Kidney glomerular epithelial cell (primary cell): ENCODE data around the gene PLSCR3.
"Not testable (repeated sequence)": the region's sequence is repeated elsewhere in the genome, so short reads cannot be mapped to it uniquely, and the experiment has no call there.

Source experiments
- DNase-seq: peaks from one replicate; lab custom pipeline; 2025; lab: John Stamatoyannopoulos, UW

Gene PLSCR3

DNA sequence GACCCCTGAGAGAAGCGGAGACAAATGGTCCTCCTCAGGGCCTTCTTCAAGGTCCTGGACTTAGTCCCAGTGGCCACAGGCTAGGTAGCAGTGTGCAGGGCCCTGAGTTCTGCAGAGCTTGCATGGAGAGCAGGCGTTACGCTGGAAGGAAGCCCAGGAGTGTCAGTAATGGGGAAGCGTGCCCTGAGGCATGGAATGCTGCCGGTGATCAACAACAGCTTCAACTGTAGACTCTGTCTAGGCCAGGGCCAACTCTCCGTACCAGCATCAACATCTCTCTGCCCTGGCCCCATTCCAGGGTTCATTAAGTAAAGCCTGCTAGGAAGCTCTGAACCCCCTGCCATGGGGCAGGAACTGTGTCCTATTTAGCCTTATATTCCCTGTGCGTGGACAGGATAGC, 14.0 kb downstream of the PLSCR3 start:
- no peak for DNase-seq

DNA sequence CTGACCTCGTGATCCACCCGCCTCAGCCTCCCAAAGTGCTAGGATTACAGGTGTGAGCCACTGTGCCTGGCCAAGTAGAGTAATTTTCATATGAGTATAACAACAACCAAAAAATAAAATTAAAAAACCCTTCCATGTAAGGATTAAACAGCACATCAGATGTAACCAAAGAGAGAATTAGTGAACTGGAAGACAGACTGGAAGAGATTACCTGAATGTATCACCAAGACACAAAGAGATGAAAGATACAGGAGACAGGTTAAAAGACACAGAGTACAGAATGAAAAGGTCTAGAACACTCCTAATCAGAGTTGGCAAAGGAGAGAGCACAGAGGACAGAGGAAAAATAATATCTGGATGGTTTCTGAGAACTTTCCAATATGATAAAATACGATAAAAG, 15.2 kb downstream of the PLSCR3 start:
- no peak for DNase-seq

DNA sequence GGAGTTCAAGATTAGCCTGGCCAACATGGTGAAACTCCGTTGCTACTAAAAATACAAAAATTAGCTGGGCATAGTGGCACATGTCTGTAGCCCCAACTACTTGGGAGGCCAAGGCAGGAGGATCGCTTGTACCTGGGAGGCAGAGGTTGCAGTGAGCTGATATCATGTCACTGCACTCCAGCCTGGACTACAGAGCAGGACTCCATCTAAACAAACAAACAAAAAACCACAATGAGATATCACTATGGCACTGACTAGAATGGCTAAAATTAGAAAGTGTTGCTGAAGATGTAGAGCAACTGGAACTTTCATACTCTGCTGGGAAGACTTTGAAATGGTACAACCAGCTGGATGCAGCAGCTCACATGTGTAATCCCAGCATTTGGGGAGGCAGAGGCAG, 20.0 kb downstream of the PLSCR3 start:
- DNase-seq, result no peak

DNA sequence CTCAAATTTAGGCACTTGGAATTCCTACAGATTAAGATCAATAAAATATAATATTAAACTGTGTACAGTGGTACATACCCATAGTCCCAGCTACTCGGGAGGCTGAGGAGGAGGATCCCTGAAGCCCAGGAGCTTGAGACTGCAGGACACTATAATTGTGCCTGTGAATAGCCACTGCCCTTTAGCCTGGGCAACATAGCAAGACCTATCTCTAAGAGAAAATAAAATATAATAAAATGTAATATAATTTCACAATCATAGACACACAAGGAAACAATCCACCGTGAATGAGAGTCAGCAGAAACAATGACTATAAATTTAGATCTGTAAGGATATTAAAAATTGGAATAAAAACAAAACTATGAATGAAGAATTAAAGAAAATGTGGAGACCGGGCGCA, 23.5 kb downstream of the PLSCR3 start:
- DNase-seq, result no peak

DNA sequence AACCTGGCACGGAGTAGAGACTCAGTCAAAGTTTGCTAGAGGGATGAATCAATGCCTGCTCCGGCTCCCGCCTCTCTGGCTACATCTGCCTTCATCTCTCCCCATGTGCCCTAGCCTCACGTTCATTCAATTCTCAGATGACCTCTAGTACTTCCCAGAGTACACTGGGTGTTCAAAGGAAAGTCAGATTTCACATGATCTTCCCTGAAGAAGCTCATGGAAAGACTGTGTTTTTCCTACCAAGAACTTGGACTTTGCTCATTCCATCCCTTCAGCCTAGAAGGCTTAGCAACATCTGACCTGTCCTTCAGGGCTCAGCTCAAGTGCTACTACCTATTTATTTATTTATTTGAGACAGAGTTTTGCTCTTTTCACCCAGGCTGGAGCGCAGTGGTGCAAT, 24.5 kb downstream of the PLSCR3 start:
- DNase-seq, result no peak

DNA sequence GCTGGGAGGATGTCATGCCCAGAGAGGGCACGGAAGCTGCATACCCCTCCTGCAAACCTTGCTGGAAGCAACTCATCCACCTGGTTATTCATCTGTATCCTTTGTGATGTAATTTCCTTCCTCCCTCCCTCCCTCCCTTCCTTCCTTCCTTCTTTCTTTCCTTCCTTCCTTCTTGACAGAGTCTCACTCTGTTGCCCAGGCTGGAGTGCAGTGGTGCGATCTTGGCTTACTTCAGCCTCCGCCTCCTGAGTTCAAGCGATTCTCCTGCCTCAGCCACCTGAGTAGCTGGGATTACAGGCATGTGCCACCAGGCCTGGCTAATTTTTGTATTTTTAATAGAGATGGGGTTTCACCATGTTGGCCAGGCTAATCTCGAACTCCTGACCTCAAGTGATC, 25.7 kb downstream of the PLSCR3 start:
- not testable (repeated sequence) for DNase-seq

DNA sequence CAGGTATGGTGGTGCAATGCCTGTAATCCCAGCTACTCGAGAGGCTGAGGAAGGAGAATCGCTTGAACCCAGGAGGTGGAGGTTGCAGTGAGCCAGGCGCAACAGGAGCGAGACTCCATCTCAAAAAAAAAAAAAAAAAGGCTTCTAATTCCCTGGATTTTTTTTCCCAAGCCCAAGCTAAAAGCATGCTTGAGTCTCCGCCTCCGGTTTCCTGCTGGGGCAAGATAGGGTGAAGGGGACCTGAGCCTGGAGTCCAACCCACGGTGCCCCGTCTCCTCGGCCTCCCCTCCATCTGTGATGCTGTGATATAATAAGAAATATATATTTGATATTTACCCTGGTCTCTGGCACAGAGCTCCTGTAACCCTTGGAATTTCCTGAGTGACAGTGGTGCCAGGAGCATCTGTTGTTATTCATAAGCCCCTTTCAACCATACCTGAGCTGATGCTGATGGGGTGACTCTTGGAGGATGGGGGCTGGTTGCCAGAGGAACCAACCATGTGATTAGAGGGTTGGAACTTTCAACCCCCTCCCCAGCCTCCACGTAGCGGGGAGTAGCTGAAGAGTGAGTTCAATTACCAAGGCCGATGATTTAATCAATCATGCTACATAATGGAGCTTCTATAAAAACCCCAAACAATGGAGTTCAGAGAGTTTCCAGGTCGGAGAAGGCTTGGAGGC, 26.3 kb downstream of the PLSCR3 start:
- DNase-seq, result no peak

DNA sequence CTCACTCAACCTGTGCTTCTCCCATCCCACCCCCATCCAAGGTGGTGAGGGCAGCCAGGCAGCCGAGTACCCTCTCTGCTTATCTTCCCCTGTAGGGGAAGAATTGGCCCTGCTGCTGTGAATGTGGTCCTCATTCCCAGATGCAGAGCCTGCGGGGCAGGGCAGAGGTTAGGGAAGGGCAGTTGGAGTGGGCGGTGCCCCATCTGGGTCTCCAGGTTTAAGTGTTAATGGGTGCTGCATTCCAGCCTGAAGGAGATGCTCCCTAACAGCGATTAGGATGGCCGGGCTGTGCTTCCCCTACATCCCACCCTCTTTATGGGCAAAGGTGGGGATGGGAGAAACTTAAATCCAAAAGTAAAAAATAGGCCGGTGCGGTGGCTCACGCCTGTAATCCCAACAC, 27.2 kb downstream of the PLSCR3 start:
- no peak for DNase-seq

DNA sequence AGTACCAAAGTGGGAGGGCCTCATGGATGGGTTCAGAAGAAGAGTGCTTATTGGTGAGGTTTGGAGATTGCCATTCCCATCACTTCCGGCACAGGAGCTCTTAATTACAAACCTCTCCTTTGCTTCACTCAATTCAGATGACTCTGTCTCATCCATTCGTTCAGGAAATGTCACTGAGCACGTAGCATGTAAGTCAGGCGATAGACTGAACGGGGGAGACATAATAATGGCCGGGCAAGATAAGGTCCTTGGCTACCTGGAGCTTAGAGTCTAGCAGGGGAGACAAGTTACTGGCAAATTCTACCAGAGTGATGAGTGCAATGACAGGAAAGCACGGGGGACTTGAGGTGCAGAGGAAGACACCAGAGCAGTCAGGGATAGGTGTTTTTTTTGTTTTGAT, 28.4 kb downstream of the PLSCR3 start:
- not testable (repeated sequence) for DNase-seq

DNA sequence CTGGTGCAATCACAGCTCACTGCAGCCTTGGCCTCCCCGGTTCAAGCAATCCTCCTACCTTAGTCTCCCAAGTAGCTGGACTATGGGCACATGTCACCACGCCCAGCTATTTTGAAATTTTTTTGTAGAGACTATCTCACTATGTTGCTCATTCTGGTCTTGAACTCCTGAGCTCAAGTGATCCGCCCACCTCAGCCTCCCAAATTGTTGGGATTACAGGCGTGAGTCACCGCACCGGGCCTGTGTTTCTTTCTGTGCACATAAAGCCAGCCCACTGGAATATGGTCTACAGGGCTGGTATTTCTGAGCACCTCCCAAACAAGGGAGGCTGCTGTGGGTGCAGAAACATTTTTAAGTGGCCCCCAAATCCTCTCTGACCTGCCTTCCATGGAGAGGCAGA, 31.0 kb downstream of the PLSCR3 start:
- no peak for DNase-seq

DNA sequence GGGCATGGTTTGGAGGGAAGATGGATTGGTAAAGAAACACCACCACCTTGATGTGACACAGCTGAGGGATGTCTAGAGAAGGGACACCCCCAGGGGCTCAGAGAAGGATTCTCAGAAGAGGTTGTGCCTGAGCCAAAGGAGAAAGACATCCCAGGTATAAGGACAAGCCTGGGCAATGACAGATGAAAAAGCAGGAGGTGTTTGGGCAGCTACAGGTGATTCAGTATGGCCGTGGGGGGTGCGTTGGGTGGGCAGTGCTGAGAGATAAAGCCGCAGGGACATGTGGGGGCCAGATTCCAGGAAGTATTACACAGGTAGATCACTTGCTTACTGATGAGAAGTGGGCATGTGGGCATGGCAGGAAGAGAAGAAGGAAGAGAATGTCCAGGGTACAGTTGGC, 32.4 kb downstream of the PLSCR3 start:
- no peak for DNase-seq

DNA sequence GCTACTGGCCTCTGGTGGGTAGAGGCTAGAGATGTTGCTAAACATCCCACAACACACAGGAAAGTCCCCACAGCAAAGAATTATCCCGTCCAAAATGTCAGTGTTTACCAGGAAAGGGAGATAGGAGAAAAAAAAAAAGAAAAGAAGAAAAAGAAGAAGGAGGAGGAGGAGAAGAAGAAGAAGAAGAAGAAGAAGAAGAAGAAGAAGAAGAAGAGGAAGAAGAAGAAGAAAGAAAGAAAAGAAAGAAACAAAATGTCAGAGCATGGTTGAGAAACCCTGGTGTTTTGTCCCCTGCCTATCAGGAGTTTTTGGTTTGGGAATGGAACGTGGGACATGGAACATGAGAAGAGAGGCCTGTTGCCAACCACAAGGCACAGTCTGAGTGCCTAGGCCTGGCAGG, 36.9 kb downstream of the PLSCR3 start:
- DNase-seq, result no peak

DNA sequence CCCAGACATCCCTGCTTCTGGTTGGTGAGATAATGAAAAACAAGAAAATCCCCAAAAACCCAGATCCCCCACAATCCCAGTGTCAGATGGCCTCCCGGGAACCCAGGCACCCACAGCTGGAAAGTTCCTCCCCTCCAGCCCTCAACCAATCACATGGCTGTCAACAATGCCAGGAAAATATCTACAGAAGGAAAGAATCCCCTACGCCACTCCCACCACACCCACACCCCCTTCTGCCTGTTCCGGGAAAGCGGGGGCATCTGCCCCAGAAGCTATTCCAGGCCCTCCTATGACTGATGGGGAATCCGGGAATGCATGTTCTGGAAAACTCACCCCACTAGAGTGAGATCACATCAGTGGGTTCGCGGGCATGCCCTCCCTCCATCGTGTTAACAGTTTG, 37.6 kb downstream of the PLSCR3 start:
- DNase-seq, result no peak

DNA sequence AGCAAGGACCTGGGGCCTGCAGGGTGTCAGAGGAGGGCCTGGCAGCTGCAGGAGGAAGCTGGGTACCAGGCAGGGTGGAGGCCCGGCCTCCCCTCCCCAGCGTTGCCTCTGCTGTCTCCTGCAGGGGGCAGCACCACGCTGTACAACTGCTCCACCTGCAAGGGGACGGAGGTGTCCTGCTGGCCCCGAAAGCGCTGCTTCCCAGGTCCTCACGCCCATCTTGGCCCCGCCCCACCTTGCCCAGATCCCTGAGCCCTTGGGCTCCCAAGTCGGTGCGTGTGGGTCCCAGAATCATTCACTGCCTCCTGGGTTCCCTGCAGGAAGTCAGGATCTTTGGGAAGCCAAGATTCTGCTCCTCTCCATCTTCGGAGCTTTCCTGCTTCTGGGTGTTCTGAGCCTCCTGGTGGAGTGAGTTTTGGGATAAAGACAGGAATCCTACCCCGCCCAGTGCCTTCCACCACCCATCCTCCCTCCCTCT, 38.2 kb downstream of the PLSCR3 start:
- peak; percentile 48 for DNase-seq

DNA sequence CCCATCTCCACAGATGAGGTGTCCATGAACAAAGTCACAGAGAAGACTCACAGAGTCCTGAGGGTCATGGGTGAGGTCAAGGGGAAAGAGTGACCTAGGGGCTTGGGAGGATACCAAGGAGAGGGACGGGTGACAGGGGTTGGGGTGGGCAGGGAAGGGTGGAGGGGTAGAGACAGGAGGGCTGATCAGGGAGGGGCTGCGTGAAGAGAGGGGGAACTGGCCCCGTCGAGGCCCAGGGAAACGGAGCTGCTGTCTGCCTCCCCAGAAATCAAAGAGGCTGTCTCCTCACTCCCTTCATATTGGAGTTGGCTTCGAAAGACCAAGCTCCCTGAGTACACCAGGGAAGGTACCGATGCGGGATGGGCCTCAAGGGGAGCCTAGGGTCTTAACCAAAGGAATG, 38.8 kb downstream of the PLSCR3 start:
- DNase-seq, result no peak

DNA sequence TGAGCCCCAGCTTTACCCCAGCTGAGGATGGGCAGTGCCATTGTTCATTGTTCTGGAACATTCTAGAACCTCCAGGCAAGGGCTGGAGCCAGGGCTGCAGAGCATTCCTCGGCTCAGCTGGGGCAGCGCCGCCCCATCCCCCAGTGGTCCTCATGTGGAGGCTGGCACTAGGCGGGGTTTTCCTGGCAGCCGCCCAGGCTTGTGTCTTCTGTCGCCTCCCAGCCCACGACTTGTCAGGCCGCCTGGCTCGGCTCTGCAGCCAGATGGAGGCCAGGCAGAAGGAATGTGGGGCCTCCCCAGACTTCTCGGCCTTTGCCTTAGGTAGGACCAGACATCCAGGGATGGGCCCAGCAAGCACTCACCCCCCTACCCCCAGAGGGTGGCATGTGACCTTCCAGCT, 39.3 kb downstream of the PLSCR3 start, which contains the start of gene TMEM95:
TSS of gene TMEM95 (plus strand) at position 104 of the 400 bp plus-strand sequence. CDS start at position 153, 49 bp downstream.
- no peak for DNase-seq

DNA sequence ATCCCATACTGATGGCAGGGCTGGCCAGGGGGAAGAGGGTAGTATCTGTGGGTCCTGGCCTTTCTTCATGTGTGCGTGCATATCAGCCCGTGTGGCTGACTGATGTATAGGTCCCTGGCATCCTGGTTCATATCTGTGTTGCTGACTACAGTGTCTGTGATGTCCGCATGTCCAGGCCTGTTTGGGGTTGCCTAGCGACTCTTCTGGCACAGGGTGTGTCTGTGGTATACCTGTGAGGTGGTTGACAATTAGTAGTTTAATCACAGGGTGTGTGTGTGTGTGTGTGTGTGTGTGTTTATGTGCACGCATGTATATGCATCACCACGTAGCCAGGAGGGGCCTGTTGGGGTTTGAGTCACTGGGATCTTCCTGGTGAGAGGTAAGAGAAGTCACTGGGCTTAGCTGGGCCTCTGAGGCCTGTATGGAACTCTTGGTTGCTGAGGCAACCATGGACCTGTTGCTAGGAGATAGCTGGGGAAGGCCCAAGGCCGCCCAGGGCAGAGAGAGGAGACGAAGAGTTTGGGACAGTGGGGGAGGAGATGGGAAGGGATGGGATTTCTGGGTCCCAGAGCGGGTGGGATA, 40.0 kb downstream of the PLSCR3 start:
- DNase-seq, result no peak

DNA sequence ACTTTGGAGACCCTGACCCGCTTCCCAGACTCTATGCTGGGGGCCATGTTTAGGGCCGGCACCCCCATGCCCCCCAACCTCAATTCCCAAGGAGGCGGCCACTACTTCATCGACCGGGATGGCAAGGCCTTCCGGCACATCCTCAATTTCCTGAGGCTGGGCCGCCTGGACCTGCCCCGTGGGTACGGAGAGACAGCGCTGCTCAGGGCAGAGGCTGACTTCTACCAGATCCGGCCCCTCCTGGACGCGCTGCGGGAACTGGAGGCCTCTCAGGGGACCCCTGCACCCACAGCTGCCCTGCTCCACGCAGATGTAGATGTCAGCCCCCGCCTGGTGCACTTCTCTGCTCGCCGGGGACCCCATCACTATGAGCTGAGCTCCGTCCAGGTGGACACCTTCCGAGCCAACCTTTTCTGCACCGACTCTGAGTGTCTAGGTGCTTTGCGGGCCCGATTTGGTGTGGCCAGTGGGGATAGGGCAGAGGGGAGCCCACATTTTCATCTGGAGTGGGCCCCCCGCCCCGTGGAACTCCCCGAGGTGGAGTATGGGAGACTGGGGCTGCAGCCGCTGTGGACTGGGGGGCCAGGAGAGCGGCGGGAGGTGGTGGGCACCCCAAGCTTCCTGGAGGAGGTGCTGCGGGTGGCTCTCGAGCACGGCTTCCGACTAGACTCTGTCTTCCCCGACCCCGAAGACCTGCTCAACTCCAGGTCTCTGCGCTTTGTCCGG, 41.3 kb downstream of the PLSCR3 start:
- DNase-seq, result no peak

DNA sequence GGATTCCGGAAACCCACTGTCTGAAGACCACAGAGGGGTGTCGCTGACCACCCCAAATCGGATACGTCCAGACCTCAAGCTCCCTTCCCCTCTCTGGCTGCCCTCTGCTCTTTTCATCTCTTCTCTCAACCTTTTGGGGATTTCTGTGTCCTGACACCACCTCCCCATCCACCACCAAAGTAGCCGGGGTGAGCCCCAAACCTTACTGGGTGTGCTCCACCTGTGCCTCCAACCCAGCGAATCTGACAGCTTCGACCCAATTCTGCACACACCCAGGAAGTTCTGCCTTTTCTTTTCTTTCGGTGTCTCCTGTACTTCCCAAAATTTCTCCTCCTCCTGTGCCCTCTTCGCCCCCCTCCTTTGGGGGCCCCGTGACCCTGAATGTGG, 41.8 kb downstream of the PLSCR3 start:
- no peak for DNase-seq

DNA sequence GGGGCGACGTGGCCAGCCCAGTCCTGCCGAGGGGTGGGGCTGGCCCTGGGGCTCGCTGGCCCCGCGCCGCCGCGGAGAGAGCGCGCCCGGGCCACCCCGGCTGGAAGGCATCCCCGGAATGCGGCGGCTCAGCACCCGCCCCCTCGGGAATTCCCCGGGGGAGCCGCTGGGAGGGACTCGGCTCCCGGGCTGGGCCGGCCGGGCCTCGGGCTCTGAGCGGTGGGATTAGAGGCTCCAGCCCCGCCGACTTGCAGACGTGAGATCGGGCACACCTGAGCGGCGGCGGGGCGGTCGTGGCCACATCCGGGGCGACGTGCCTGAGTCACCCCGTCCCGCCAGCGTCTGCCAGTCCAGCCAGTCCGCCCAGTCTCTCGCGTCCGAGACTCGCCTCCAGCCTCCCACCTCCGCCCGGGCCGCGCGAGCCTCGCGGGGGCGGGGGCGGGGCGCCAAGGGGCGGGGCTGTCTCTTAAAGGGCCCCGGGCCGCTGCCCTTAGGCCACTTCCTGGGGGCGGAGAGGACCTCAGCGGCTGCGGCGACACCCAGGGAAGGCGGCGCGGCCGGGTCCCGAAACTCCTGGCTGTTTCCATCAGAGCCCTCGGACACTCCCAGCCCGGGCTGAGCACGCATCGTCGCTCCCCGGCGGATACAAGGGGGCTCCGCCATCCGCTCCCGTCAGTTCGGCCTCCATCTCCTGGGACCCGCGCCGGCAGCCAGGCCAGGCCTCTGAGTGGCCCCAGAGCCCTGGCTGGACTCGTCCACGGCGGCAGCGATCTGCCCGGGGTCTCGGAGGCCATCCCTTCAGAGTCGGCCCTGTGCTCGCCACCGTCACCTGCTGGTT, 42.4 kb downstream of the PLSCR3 start, which contains the start of gene KCTD11:
TSS of gene KCTD11 (plus strand) at position 498 of the 838 bp plus-strand sequence.
- DNase-seq, result peak; percentile 94

DNA sequence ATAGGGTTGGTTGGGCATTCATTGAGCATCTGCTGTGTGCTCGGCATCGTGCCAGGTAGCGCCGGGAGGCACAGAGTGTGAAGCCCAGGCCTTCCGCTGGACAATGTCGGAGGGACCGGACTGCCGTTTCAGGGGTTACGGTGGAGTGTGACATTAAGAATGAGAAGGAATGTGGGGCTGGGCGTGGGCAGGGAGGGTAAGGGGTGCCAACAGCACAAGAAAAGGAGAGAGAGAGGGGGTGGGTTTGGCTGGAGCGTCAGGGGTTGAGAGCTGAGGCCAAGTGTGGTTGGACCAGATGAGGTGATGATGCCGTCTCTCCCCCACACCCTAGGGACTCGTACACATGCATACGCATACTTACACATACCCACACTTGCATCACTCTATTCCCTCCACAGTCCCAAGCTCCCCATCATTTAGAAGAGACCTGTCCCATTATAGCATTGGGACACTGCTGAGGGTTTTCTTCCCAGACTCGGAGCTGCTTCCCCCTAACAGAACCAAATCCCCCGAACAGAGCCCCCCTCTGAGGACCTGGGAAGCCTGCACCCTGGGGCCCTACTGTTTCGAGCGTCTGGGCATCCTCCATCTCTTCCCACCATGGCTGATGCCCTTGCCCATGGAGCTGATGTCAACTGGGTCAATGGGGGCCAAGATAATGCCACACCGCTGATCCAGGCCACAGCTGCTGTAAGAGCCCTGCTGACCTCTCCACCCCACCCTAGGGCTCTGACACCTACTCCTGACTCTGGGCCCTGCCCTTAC, 45.7 kb downstream of the PLSCR3 start:
- no peak for DNase-seq
